HG03097 (cell line): ENCODE data around the gene SLC39A5.
A peak's percentile ranks its signal among the peaks of the same experiment; 100 is the strongest.
"Not testable (repeated sequence)": the region's sequence is repeated elsewhere in the genome, so short reads cannot be mapped to it uniquely, and the experiment has no call there.

Source experiments
- ATAC-seq: cut with Tn5 transposase; IDR thresholded peaks from one replicate; pipeline ENCODE4 v1.9.1; 2021; ENCODE audit not compliant: unreplicated experiment, low FRiP score

SLC39A5 gene

DNA sequence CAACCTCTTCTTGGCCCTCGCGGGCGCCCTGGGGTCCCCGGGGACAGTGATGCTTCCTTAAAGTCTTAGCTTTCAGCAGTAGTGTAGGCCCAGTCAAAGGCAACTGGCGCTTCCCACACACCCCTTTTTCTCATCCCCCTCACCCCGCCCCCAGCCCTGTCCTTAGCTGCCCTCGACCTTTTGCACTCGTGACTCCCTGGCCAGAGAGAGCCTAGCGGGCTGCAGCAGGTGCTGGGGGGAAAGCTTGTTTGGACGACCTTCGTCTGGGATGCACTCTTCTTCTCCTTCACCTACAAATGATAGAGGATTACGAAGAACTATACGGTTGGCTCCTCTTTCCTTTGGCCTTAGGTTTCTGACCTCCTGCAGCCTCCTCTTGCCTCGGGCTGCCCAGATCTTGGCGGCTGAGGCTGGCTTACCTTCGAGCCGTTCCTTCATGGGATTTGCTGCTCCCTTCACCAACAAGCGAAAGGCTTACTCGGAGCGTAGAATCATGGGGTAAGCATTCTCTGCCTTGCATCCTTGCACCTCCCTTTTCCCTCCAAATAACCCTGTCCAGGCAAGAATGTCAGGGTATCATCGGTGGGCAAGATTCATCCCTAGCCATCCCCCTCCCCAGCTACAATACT is 37.7 kb downstream of the SLC39A5 start:
- peak; percentile 9 for ATAC-seq

DNA sequence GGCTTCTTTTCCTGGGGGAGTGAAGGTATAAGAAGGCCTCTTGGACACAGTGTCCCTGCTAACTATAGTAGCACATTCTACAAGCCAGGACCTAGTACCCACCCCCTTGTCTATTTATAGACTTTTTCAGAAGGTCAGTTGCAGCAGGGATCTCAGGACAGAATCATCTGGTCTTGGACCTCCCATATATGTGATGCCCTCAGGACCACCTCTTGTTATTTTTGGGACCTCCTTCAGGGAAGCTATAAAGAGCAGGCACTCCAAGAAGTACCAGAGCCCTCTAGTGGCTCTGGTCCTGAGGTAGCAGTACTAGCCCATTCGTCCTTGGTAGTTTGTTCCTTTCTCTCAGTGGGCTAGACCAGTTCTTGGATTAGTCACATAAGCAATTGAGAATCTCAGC is 41.2 kb downstream of the SLC39A5 start:
- ATAC-seq = no peak

DNA sequence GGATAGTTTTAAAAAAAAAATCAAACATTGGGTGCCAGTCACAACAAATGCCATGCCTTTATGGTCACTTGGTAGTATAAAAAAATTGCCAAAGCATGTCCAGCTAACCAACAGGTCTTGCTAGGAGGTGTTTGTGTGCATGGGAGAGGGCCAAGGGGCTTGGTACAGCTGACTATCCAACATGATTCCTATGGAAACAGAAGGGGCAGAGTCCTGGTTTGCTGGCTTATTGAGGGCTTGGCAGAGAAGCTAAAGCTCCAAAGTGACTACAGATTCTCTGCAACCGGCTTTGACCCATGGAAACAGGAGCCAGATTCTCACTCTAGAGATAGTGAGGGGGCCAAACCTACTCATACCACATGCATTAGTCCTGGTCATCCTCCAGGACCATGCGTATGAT is 42.6 kb downstream of the SLC39A5 start:
- ATAC-seq = not testable (repeated sequence)

DNA sequence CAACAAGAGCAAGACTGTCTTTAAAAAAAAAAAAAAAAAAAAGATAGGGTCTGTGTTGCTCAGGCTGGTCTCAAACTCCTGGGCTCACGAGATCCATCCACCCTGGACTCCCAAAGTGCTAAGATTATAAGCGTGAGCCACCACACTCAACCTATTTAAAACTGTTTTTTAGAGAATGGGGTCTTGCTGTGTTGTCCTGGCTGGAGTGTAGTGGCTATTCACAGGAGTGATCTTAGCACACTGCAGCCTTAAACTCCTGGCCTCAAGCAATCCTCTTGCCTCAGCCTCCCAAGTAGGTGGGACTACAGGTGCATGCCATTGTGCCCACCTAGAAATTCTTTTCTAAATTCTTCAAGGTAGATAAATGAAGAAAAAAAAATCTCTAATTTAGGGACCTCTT is 44.4 kb downstream of the SLC39A5 start:
- ATAC-seq = no peak

DNA sequence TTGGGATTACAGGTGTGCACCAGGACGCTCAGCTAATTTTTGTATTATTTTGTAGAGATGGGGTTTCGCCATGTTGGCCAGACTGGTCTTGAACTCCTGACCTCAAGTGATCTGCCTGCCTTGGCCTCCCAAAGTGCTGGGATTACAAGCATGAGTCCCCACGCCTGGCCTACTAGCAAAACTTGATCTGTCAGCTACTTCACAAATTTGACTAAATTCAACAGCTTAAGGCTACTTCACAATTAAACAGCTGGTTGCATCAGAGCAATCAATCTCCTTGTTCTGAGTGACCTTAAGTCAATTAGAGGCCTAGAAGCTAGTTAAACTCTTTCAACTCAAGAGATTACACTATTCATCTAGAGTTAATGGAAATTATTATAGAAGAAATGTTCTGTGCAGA is 49.1 kb downstream of the SLC39A5 start:
- no peak for ATAC-seq

DNA sequence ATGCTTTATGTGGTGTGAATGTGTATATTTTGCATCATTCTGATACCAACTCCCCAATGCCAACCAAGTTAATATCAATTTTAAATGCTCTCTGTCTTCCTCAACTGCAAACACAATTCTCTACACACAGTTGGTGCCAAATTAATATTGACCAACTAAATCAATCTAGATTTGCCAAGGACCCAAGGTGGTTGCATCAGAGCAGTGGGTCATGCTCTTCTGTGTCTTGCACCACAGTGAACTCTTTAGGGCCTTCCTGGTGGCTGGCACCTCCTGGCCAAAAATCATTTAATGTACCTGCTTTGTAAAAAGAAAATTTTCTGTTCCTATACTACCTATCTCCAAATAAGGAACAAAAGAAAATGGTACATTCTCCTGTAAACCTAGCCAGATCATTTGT is 51.0 kb downstream of the SLC39A5 start:
- no peak for ATAC-seq

DNA sequence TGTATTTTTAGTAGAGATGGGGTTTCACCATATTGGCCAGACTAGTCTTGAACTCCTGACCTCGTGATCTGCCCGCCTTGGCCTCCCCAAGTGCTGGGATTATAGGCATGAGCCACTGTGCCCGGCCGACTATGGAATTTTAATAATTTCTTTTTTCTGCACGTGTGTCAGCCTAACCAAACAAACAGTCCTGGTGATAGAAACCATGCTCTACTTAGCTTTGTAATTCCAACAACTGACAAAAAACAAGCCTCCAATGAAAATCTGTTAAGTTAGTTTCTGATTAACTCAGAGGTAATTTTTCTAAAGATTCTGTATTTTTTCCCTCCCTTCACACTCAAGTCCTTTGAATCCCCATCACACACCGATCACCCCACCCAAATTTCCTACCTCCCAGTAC is 52.2 kb downstream of the SLC39A5 start:
- ATAC-seq = no peak

DNA sequence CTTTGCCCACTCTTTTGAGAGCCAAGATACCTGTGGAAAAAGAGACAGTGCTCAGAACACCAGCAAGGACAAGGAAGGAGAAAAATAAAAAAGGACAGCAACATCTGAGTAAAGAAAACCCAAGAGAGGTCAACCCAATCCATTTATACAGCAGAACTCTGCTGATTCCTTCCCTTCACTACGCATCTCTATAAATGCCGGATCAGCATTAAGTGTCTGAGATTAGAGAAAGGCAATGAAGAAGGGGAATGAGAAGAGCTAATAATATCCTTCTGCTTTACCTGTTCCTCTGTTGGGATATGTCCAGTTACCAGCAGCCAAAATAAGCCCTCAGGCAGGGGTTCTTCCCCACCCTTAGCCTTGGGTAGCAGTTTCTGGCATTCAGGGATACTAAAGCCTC is 52.7 kb downstream of the SLC39A5 start:
- no peak for ATAC-seq

DNA sequence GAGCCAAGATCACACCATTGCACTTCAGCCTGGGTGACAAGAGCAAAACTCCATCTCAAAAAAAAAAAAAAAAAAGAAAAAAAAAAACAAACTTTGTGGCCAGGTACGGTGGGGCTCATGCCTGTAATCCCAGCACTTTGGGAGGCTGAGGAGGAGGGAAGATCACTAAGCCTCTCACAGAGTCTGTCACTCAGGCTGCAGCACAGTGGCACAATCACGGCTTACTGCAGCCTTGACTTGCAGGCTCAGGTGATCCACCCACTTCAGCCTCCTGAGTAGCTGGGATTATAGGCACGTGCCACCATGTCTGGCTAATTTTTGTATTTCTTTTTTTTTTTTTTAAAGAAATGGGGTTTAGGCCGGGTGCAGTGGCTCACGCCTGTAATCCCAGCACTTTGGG is 54.4 kb downstream of the SLC39A5 start:
- not testable (repeated sequence) for ATAC-seq

DNA sequence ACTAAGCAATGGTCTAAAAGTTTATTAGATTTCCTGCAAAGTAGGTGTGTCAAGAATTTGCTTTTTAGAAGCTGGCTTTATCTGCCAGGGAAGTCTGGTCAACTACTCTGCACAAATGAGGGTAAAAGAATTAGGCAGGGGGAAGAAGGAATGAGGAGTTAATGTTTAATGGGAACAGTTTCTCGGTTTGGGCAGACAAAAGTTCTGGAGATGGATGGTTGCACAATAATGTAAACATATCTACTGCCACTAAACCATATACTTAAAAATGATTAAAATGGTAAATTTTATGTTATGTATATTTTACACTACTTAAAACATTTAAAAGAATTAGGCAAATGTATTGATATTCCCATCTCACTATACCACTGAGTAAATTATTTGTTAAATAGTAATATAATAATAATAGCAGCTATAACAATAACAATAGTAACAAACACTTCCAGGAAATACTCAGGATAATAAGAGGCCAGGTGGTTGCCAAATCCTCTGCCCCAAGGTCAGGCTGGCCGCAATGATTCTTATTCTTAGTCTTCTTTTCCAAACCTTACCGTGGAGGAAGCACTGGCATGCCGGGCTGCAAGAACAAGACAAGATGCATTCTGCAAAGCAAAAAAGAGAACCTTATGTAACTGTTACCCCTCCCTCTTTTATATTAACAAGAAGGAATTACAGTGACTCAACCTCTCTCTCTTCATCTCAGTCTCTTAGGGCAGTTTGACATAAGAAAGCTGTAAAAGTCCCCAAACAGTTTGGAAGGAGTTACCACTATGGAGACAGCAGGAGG is 56.4 kb downstream of the SLC39A5 start:
- ATAC-seq = no peak
